ENCODE results near the gene SSUH2. TPM values are rescaled to one million over a fixed set of nuclear protein-coding genes. Genes with fewer than 3 reads are reported as not detected.

Gene SSUH2
- total and polyA plus RNA-seq, 9 of the 15 experiments (the other 6 are each of a cell fraction or from before 2014, with no cell fraction given), result 0.04 to 0.17 (median 0.04) TPM; not detected in 6

GRCh38 chr3:8660175-8661118 is 15.8 kb upstream of the SSUH2 start (continued):
- TF ChIP-seq CCAR2 (IDR thresholded peaks at IDR 0.05; ENCODE audit: low read depth, low read length), result no peak
- no peak for TF ChIP-seq SMAD2 (IDR thresholded peaks at IDR 0.05; ENCODE audit: low read depth, low read length)
- no peak for TF ChIP-seq FOXA3 (CRISPR knock-in tag; conservative IDR thresholded peaks at IDR 0.05 in 1 of 2, IDR thresholded peaks at IDR 0.05 in 1 of 2)

- H3K9me3 ChIP-seq (replicated peaks; ENCODE audit: control insufficient read depth, insufficient read depth, low read depth, low read length), result no peaks in the 10 kb centered on the region
- H3K27me3 ChIP-seq (ENCODE audit: control insufficient read depth in 2 of 2, insufficient read depth in 2 of 2, low read length in 2 of 2), result peaks cover 9 to 59% of the 10 kb centered on the region in 2 experiments
- no peaks in the 10 kb centered on the region for H3K36me3 ChIP-seq (ENCODE audit: control insufficient read depth, insufficient read depth, low read length)
- ChIA-PET CTCF (ENCODE audit: low intra/inter-chr PET ratio) (no interaction called here), POLR2A (no interaction called here)
- no peak overlapping the region for H3K4me3 ChIP-seq
- no peak for DNase-seq (ENCODE audit: extremely low read depth in 1 of 4, low spot score in 3 of 4)
- no peaks in the 10 kb centered on the region for H4K20me1 ChIP-seq (replicated peaks; ENCODE audit: control insufficient read depth, insufficient read depth, low read length)
- BruUV-seq (replicated peaks), result no TSS peak
- intact Hi-C loops (cut with micrococcal nuclease), result no loop called here
- no peak overlapping the region for H3K27ac ChIP-seq (ENCODE audit: extremely low read depth, low read depth, low read length)
- no peaks in the 10 kb centered on the region; a peak in 2 of 5 replicates for H3K4me1 ChIP-seq (replicated peaks in 1 of 2; ENCODE audit: control insufficient read depth in 2 of 2, insufficient read depth in 2 of 2, low read length in 2 of 2)
- no peak overlapping the region for H2AFZ ChIP-seq (ENCODE audit: low read depth, low read length)
- peaks cover 2% of the 10 kb centered on the region for H3K9me1 ChIP-seq (ENCODE audit: control insufficient read depth, insufficient read depth, low read length)
- FAIRE-seq, result no peak
- no peak for ATAC-seq
- WGBS (ENCODE audit: insufficient coverage, low coverage, missing lambda C conversion rate), result 0% methylated on average over 4 of the region's 4 CpGs
- no peaks in the 10 kb centered on the region for H3K79me2 ChIP-seq (ENCODE audit: control insufficient read depth, insufficient read depth, low read length)
- no peak overlapping the region for H3K4me2 ChIP-seq (ENCODE audit: insufficient read depth, low read length)
- in situ Hi-C loops (cut with MboI), result no loop called here
- H3K9ac ChIP-seq (ENCODE audit: insufficient read depth in 1 of 2, low read depth in 2 of 2, low read length in 2 of 2), result no peak overlapping the region
- TF ChIP-seq SAFB2 (IDR thresholded peaks at IDR 0.05; ENCODE audit: borderline replicate concordance, low read depth, low read length, severe bottlenecking), result no peak
- peak; percentile 56 for TF ChIP-seq RBM25 (IDR thresholded peaks at IDR 0.05; ENCODE audit: low read depth, low read length, severe bottlenecking)
- no peak for TF ChIP-seq TARDBP (IDR thresholded peaks at IDR 0.05)
- TF ChIP-seq SAP30 (IDR thresholded peaks at IDR 0.05; ENCODE audit: borderline replicate concordance, insufficient read depth, low read depth, low read length, poor library complexity, severe bottlenecking), result no peak
- no peak for TF ChIP-seq FOXP1 (CRISPR knock-in tag; IDR thresholded peaks at IDR 0.05)
- TF ChIP-seq RCOR1 (IDR thresholded peaks at IDR 0.05; ENCODE audit: borderline replicate concordance in 1 of 2, low read depth in 2 of 2, low read length in 2 of 2), result no peak
- TF ChIP-seq MTA3 (IDR thresholded peaks at IDR 0.05; ENCODE audit: borderline replicate concordance), result no peak
- no peak for TF ChIP-seq E4F1 (CRISPR knock-in tag; IDR thresholded peaks at IDR 0.05; ENCODE audit: borderline replicate concordance)
- no peak for TF ChIP-seq ZNF511 (CRISPR knock-in tag; IDR thresholded peaks at IDR 0.05)
- TF ChIP-seq ADNP (tag; IDR thresholded peaks at IDR 0.05), result no peak
- no peak for TF ChIP-seq BRF1 (IDR thresholded peaks at IDR 0.05; ENCODE audit: borderline replicate concordance, extremely low read depth, insufficient read length)
- TF ChIP-seq GABPB1 (CRISPR knock-in tag; IDR thresholded peaks at IDR 0.05), result no peak
Measured at GRCh38 chr3:8659242-8659641, 14.6 kb upstream of the SSUH2 start.

Measured in K562 (cell line).